NCI-H128 (cell line): ENCODE data around the gene CDK5RAP1.
"Not testable (repeated sequence)": the region's sequence is repeated elsewhere in the genome, so short reads cannot be mapped to it uniquely, and the experiment has no call there.

ENCODE experiments used
- DNase-seq: peaks from one replicate; lab custom pipeline; 2025; ENCODE audit not compliant: unreplicated experiment; lab: John Stamatoyannopoulos, UW

The CDK5RAP1 gene

DNA sequence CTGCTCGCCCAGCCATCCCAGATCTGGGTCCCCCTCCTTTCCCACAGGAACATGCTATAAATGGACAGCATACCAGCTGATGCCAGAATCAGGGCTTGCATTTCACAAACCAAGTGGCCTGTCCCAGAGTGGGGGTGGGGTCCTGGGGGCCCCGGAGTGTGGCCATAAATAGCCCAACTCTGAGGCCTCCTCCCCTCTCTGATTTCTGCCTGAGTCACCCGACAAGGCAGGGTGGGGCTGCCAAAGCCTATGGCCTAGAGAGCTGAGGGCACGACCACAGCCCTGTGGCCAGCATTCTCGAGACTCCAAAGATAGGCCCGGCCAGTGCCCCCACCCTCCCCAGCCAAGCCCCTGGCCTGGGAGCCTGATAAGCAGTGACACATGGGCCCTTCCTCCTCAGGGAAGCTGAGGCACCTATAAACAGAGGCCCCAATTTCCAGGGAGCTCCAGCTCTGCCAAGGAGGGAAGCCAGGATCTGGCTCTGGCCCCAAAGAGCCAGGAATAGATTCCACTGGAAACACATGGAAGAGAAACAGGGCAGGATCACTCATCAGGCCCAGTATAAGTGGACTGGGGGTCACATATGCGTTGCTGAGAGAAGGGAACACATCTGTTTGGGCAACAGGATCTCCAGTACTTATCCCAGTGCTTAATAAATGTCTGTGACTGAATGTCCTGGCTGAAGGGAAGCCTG, 22.0 kb upstream of the CDK5RAP1 start:
- no peak for DNase-seq

GRCh38 chr20:33419140-33419974, 18.0 kb upstream of the CDK5RAP1 start:
- no peak for DNase-seq

DNA sequence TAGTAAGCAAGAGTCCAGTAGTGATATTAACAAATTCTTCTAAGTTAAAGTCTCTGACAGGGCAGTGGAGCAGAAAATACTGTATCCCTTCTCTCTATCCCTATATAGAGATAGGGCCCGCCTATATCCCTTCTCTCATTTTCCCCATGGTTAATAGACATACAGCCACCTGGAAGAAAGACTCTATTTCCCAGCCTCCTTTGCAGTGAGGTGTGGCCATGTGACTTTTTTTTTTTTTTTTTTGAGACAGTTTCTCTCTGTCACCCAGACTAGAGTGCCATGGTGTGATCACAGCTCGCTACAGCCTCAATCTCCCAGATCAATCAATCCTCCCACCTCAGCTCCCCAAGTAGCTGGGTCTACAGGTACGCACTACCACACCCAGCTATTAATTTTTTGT, 16.7 kb upstream of the CDK5RAP1 start:
- no peak for DNase-seq

GRCh38 chr20:33415948-33416347, 14.6 kb upstream of the CDK5RAP1 start:
- DNase-seq = no peak

DNA sequence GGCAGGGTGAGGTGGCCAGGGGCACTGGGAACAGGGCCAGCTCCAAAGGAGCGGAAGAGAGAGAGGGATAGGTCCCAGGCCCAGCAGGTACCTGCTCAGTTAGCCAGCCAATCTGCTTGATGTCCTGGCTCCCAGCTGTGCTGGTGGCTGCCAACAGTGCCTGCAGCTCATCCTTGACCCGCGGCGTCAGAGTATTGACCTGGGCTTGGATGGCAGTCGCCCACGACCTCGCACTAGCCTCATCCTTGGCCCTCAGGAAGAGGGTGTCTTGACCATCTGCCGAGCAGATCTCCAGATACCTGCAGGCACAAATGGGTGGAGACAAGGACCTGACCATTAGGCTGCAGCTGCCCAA, 11.1 kb upstream of the CDK5RAP1 start:
- DNase-seq = no peak

GRCh38 chr20:33411711-33412483, 10.6 kb upstream of the CDK5RAP1 start:
- no peak for DNase-seq

GRCh38 chr20:33411242-33411641, 9.9 kb upstream of the CDK5RAP1 start:
- no peak for DNase-seq

DNA sequence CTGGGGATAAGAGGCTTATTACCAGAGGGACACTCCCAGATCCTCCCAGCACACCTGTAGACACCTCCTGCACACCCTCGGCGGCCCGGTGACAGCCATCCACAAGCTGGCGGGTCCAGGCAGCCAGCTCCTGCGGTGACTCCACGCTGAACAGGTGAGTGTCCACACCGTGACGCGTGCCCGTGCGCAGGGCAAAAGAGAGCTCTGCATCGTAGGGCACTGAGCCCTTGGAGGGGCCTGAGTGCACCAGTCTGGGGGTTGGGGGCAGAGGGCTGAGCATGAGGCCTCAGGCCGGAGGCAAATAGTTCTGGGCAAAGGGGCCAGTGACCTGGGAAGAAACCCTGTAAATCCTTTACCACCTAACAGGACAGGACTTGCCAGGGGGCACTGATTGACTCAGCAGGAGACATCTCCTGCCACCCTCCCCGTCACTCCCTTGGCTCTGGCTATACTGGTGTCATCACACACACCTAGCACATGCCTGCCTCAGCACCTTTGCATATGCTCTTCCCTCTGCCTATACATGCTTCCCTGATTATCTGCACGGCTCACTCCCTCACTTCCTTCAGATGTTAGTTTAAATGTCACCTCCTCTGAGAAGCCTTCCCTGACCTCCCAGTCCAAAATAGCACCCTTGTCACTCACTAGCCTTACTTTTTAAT, 8.9 kb upstream of the CDK5RAP1 start:
- DNase-seq = no peak

GRCh38 chr20:33408716-33409654, 7.7 kb upstream of the CDK5RAP1 start:
- DNase-seq = no peak

GRCh38 chr20:33408313-33408712, 7.0 kb upstream of the CDK5RAP1 start:
- no peak for DNase-seq

DNA sequence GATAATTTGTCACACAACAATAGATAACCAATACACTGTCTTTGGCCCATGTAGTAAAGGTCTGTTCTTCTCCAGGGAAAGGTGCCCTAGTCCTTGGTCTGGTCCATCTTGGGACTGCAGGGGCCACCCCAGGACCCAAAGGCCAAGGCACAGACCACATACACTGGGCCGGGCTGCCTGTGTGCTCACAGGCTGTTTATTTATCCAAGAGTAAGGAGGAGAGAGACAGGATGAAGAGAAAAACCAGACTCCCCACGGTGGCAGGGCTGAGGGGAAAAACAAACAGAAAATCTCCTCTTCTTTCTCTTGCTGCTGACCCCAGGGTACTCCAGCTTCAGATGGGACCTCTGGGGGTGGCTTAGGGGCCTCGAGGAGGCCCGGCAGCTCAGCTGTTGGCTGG, 6.5 kb upstream of the CDK5RAP1 start:
- no peak for DNase-seq

DNA sequence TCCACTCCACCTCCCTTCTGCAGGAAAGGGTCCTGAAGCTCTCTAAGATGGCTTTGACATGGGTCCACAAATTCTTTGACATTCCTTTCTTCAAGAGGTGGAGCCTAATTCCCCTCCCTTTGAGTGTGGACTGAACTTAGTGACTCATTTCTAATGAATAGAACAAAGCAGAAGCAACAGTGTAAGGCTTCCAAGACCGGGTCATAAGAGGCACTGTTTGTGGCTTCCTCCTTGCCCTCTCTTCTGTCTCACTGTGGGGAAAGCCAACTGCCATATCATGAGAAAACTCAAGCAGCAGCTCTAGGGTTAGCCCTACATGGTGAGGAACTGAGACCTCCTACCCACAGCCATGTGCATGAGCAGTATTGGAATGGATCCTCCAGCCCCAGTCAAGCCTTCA, 5.9 kb upstream of the CDK5RAP1 start:
- DNase-seq = no peak

GRCh38 chr20:33404281-33404680, 3.0 kb upstream of the CDK5RAP1 start:
- DNase-seq = no peak

GRCh38 chr20:33401921-33402369, 626 bp upstream of the CDK5RAP1 start:
- no peak for DNase-seq

DNA sequence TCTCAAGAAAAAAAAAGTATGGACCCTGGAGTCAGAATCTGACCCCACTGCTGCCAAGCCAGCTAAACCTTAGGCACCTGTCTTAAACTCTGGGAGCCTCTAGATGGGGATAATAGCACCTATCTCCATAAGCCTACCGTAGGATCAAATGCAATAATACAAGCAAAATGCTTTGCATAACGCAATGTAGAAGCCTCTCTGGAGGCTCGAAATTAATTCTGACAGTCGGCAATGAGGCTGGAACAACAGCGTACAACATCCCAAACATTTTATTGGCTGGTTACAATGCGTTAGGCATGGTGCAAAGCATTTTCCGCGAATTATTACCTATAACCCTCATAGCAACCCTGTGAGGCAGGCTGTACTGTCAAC, 521 bp downstream of the CDK5RAP1 start:
- DNase-seq = no peak

DNA sequence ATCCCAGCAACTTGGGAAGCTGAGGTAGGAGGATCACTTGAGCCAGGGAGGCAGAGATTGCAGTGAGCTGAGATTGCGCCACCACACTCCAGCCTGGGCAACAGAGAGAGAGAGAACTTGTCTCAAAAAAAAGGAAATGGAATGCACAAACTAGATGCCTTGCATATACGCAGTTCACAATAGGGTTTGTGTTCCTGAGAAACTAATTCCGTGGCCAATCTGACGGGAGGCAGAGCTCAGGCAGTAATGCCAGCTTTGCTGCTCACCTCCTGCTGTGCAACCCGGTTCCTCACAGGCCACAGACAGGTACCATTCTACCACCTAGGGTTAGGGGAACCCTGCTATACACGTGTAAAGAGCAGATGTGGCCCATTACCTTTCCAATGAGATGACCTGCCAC, 1.4 kb downstream of the CDK5RAP1 start:
- DNase-seq = no peak

GRCh38 chr20:33394718-33395117, 6.6 kb downstream of the CDK5RAP1 start:
- no peak for DNase-seq

- DNase-seq = no peak
Observed at GRCh38 chr20:33393609-33394008, 7.7 kb downstream of the CDK5RAP1 start.

DNA sequence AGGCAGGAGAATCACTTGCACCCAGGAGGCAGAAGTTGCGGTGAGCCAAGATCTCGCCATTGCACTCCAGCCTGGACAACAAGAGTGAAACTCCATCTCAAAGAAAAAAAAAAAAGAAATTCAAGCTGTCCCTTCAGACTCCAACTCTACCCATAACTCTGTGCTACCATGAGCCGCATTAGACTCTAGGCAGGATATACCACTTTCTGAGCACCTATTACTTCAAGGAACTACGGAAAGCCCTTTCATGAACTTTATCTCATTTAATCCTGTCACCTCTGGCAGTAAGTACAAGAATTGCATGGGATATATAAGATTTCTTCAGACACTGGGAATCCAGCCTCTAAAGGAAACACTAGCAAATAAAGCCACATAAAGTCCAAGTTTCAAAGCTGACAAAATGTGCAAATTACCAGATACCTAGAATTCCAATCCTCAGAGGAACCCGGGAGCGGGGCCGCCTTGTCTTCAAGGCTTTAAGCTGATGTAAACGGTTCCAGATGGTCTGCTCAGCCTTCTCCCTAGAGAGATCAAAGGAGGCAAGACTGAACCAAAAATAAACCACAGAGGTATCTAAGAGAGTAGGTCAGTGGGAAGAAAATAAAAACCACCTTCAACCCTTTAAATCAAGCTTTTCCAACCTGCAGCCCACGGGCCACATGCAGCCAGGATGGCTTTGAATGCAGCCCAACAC, 9.4 kb downstream of the CDK5RAP1 start:
- DNase-seq = no peak

- DNase-seq = not testable (repeated sequence)
Observed at GRCh38 chr20:33389326-33389725, 12.0 kb downstream of the CDK5RAP1 start.
